Natural killer cell (primary cell): ENCODE data around the gene CLCN2. TPM values are rescaled to one million over a fixed set of nuclear protein-coding genes. Genes with fewer than 3 reads are reported as not detected.

Experiments used
- ATAC-seq, 3 donors: fragments of 150-1000 bp in 2 of 3; fragments of 200-7000 bp in 1 of 3; cut with Tn5 transposase; 1 replicate in 1 of 3; 2 replicates in 2 of 3; pipeline ENCODE4 v1.10.0; 2021; ENCODE audit warnings: mild to moderate bottlenecking in 2 of 3, moderate library complexity in 2 of 3
- DNase-seq, 2 donors: peaks; one replicate each; pipeline versions ENCODE4 v3.0.0 to v3.0.0-alpha.2; 2013 to 2021; ENCODE audit warnings: mixed read lengths in 1 of 2
- H3K27ac ChIP-seq: one replicate; pipeline ENCODE4 v1.5.1; 2013; ENCODE audit warnings: mild to moderate bottlenecking, low read length
- H3K27me3 ChIP-seq: one replicate; pipeline ENCODE4 v1.6.1; 2013; ENCODE audit warnings: low read length; ENCODE audit not compliant: control insufficient read depth, insufficient read depth
- H3K36me3 ChIP-seq: one replicate; pipeline ENCODE4 v1.6.1; 2013; ENCODE audit warnings: low read length; ENCODE audit not compliant: control insufficient read depth, insufficient read depth
- H3K4me1 ChIP-seq: one replicate; pipeline ENCODE4 v1.6.1; 2013; ENCODE audit warnings: low read length; ENCODE audit not compliant: control insufficient read depth, insufficient read depth
- H3K4me3 ChIP-seq: one replicate; pipeline ENCODE4 v1.5.1; 2013; ENCODE audit warnings: low read length
- H3K9me3 ChIP-seq: one replicate; pipeline ENCODE4 v1.6.1; 2013; ENCODE audit warnings: low read length; ENCODE audit not compliant: control insufficient read depth, insufficient read depth
- H3K27ac Mint-ChIP-seq, 2 donors: one replicate each; pipeline ENCODE4 v1.8.0; 2022; ENCODE audit warnings: mild to moderate bottlenecking in 2 of 2, mixed read lengths in 2 of 2, moderate library complexity in 1 of 2
- H3K27me3 Mint-ChIP-seq, 2 donors: one replicate each; pipeline ENCODE4 v1.8.0; 2022; ENCODE audit warnings: low read depth in 2 of 2, mixed read lengths in 2 of 2
- H3K36me3 Mint-ChIP-seq: one replicate; pipeline ENCODE4 v1.8.0; 2022; ENCODE audit warnings: mixed read lengths
- H3K4me1 Mint-ChIP-seq, 2 donors: one replicate each; pipeline ENCODE4 v1.8.0; 2022; ENCODE audit warnings: mixed read lengths in 2 of 2
- H3K4me3 Mint-ChIP-seq: one replicate; pipeline ENCODE4 v1.8.0; 2022; ENCODE audit warnings: mild to moderate bottlenecking, moderate library complexity, mixed read lengths
- H3K9me3 Mint-ChIP-seq, 2 donors: one replicate each; pipeline ENCODE4 v1.8.0; 2022; ENCODE audit warnings: mixed read lengths in 2 of 2
- WGBS: methylation state at CpG from one replicate; pipeline ENCODE4 v1.1.7; 2013; ENCODE audit warnings: missing lambda C conversion rate; ENCODE audit not compliant: insufficient coverage; 5-methylcytosine and 5-hydroxymethylcytosine counted together
- intact Hi-C: fragments of 100-400 bp; cut with micrococcal nuclease; formaldehyde crosslinking; loops from one replicate; pipeline ENCODE4 v1.14.2; 2022
- total RNA-seq, 4 donors: library from RNA; stranded (reverse); fragments of 120-200 nt in 1 of 4; gene quantifications; one replicate each; pipeline versions ENCODE4 v1.2.3 to v1.2.4, GENCODE V29; 2013 to 2022
- TF ChIP-seq, protein P1 (sequence below): fragments of 200-600 bp; IDR thresholded peaks from one replicate; pipeline ENCODE4 v1.8.0; 2022; ENCODE audit warnings: antibody characterized with exemption

CLCN2 gene
- total RNA-seq, 3 donors from 2014 or later (not counting 1 experiment from before 2014, with no cell fraction given), result 7.8 to 8.2 (median 8.1) TPM

DNA sequence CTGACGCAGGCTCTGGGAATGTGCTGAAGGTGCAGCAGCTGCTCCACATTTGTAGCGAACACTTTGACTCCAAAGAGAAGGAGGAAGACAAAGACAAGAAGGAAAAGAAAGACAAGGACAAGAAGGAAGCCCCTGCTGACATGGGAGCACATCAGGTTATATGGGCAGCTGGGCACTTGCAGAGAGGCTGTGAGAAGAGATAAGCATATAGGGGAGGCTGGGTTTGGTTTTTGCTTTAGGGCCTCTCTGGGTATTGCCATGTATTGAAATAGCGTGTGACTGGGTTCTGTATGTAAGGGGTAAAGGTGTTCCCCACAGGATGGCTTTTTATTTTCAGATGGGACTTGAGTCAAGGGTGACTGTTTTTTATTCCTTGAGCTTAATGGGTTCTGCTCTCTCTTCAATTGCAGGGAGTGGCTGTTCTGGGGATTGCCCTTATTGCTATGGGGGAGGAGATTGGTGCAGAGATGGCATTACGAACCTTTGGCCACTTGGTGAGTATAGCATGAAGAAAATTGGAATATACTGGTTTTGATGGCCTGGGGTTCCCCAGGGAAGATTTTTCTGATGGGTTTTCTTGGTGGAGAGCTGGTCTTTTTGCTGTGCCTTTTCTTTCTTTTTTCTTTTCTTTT lies 54.9 kb downstream of the CLCN2 start:
- Mint-ChIP-seq H3K9me3 (no peaks in the 10 kb centered on the region), H3K36me3 (peaks cover 31% of the 10 kb centered on the region), H3K27me3 (no peaks in the 10 kb centered on the region)

DNA sequence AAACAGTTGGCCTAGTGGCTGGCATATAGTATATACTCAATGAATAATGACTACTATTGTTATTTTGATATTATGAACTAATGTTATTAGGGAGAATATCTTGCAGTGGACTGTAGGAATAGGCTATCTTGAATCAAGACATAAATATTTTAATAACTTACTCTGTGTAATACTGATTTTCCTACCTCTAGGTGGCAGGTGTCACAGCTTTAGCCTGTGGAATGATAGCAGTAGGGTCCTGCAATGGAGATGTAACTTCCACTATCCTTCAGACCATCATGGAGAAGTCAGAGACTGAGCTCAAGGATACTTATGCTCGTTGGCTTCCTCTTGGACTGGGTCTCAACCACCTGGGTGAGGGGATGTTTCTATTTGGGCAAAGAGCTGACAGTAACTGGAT lies 55.8 kb downstream of the CLCN2 start:
- WGBS, result 100% methylated on average over 1 of the region's 1 CpG
- intact Hi-C loops, result no loop called here
- TF ChIP-seq, protein P1, sequence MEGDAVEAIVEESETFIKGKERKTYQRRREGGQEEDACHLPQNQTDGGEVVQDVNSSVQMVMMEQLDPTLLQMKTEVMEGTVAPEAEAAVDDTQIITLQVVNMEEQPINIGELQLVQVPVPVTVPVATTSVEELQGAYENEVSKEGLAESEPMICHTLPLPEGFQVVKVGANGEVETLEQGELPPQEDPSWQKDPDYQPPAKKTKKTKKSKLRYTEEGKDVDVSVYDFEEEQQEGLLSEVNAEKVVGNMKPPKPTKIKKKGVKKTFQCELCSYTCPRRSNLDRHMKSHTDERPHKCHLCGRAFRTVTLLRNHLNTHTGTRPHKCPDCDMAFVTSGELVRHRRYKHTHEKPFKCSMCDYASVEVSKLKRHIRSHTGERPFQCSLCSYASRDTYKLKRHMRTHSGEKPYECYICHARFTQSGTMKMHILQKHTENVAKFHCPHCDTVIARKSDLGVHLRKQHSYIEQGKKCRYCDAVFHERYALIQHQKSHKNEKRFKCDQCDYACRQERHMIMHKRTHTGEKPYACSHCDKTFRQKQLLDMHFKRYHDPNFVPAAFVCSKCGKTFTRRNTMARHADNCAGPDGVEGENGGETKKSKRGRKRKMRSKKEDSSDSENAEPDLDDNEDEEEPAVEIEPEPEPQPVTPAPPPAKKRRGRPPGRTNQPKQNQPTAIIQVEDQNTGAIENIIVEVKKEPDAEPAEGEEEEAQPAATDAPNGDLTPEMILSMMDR, result peak; percentile 40
- Mint-ChIP-seq H3K4me1 (peaks cover 0 to 3% of the 10 kb centered on the region in 2 donors), H3K9me3 (no peaks in the 10 kb centered on the region), H3K27me3 (no peaks in the 10 kb centered on the region), H3K27ac (no peak overlapping the region), H3K4me3 (no peak overlapping the region), H3K36me3 (peaks cover 31% of the 10 kb centered on the region)
- Histone ChIP-seq H3K27me3 (no peaks in the 10 kb centered on the region), H3K36me3 (peaks cover 73% of the 10 kb centered on the region), H3K27ac (no peak overlapping the region), H3K4me3 (no peak overlapping the region), H3K9me3 (no peaks in the 10 kb centered on the region), H3K4me1 (no peaks in the 10 kb centered on the region)
- ATAC-seq, result peak in 1 of 3 donors; percentile 53
- no peak for DNase-seq

More for the DNA sequence above, 54.9 kb downstream of the CLCN2 start:
- H3K4me1 Mint-ChIP-seq, result no peaks in the 10 kb centered on the region
- no peaks in the 10 kb centered on the region for H3K9me3 ChIP-seq
- H3K4me3 Mint-ChIP-seq, result no peak overlapping the region
- intact Hi-C loops, result no loop called here
- no peaks in the 10 kb centered on the region for H3K4me1 ChIP-seq
- TF ChIP-seq, protein P1, result no peak
- 98% methylated on average over 4 of the region's 4 CpGs for WGBS
- H3K27ac ChIP-seq, result no peak overlapping the region
- H3K27me3 ChIP-seq, result no peaks in the 10 kb centered on the region
- peaks cover 68% of the 10 kb centered on the region for H3K36me3 ChIP-seq
- no peak overlapping the region for H3K27ac Mint-ChIP-seq
- no peak for ATAC-seq
- DNase-seq, result no peak
- no peak overlapping the region for H3K4me3 ChIP-seq

DNA sequence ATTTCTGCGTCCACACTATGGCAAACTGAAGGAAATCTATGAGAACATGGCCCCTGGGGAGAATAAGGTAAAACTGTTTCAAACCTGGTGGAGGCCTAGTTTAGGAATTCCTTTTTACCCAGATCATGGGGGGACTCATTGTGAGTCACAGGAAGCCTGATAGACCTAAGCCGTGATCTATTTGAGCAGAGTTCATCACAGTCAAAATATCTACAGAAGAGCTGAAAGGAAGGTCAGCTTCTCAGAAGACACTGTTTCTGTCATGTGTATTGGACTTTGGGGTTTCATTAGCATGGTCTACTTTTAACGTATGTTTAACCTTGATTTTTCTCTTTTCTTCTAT lies 61.1 kb downstream of the CLCN2 start:
- peak overlapping the region; percentile 88 for H3K4me3 Mint-ChIP-seq
- Histone ChIP-seq H3K27ac (no peak overlapping the region), H3K4me3 (no peak overlapping the region), H3K4me1 (peaks cover 18% of the 10 kb centered on the region), H3K9me3 (no peaks in the 10 kb centered on the region), H3K36me3 (peaks cover 43% of the 10 kb centered on the region), H3K27me3 (no peaks in the 10 kb centered on the region)
- peaks cover 9 to 22% of the 10 kb centered on the region in 2 donors for H3K4me1 Mint-ChIP-seq
- intact Hi-C loops, result no loop called here
- 93% methylated on average over 3 of the region's 3 CpGs for WGBS
- TF ChIP-seq, protein P1, result no peak
- H3K27me3 Mint-ChIP-seq, result no peaks in the 10 kb centered on the region
- ATAC-seq (no peak), DNase-seq (no peak)
- peak overlapping the region; percentile 85 to 90 for H3K27ac Mint-ChIP-seq
- H3K9me3 Mint-ChIP-seq, result no peaks in the 10 kb centered on the region
- no peaks in the 10 kb centered on the region for H3K36me3 Mint-ChIP-seq
